Activated naive CD4-positive, alpha-beta T cell treated with anti-CD3 and anti-CD28 coated beads, Interleukin-2, amount 50 U/mL, for 24 hours (primary cell): ENCODE data around the gene SPPL3.
A peak's percentile ranks its signal among the peaks of the same experiment; 100 is the strongest.
"Not testable (repeated sequence)": the region's sequence is repeated elsewhere in the genome, so short reads cannot be mapped to it uniquely, and the experiment has no call there.

Experiments used
- H3K27ac Mint-ChIP-seq: one replicate; pipeline ENCODE4 v1.8.0; 2021; ENCODE audit warnings: mild to moderate bottlenecking, mixed read lengths
- H3K27me3 Mint-ChIP-seq: one replicate; pipeline ENCODE4 v1.8.0; 2021; ENCODE audit warnings: mixed read lengths
- H3K36me3 Mint-ChIP-seq: one replicate; pipeline ENCODE4 v1.8.0; 2021; ENCODE audit warnings: mixed read lengths
- H3K4me1 Mint-ChIP-seq: one replicate; pipeline ENCODE4 v1.8.0; 2021; ENCODE audit warnings: mixed read lengths
- H3K4me3 Mint-ChIP-seq: one replicate; pipeline ENCODE4 v1.8.0; 2021; ENCODE audit warnings: mild to moderate bottlenecking, mixed read lengths
- H3K9me3 Mint-ChIP-seq: one replicate; pipeline ENCODE4 v1.8.0; 2021; ENCODE audit warnings: mixed read lengths

The SPPL3 gene

GRCh38 chr12:120904197-120904773 is at the start of gene SPPL3:
TSS of gene SPPL3 (minus strand) at chr12:120904358. CDS start at chr12:120903867, 491 bp downstream.
- Mint-ChIP-seq H3K27me3 (no peaks in the 10 kb centered on the region), H3K4me1 (peaks cover 27% of the 10 kb centered on the region), H3K4me3 (peak within 1 kb of the TSS; percentile 99), H3K9me3 (no peaks in the 10 kb centered on the region), H3K36me3 (peaks cover under 1% of the 10 kb centered on the region), H3K27ac (peak within 1 kb of the TSS; percentile 97)

- no peaks in the 10 kb centered on the region for H3K9me3 Mint-ChIP-seq
- no peak overlapping the region for H3K27ac Mint-ChIP-seq
- no peaks in the 10 kb centered on the region for H3K27me3 Mint-ChIP-seq
- H3K4me1 Mint-ChIP-seq, result no peaks in the 10 kb centered on the region
- H3K36me3 Mint-ChIP-seq, result no peaks in the 10 kb centered on the region
- no peak overlapping the region for H3K4me3 Mint-ChIP-seq
Measured at GRCh38 chr12:120950807-120951206, 46.6 kb upstream of the SPPL3 start.

- H3K36me3 Mint-ChIP-seq, H3K9me3 Mint-ChIP-seq: not testable (repeated sequence)
Measured at GRCh38 chr12:120950260-120950799, 46.2 kb upstream of the SPPL3 start.

GRCh38 chr12:120945516-120945915 is 41.4 kb upstream of the SPPL3 start:
- not testable (repeated sequence) for H3K27me3 Mint-ChIP-seq, H3K9me3 Mint-ChIP-seq, H3K36me3 Mint-ChIP-seq, H3K4me1 Mint-ChIP-seq, H3K27ac Mint-ChIP-seq, H3K4me3 Mint-ChIP-seq

More at GRCh38 chr12:120950260-120950799, 46.2 kb upstream of the SPPL3 start:
- H3K4me1 Mint-ChIP-seq, H3K27me3 Mint-ChIP-seq, H3K27ac Mint-ChIP-seq, H3K4me3 Mint-ChIP-seq: not testable (repeated sequence)

- Mint-ChIP-seq H3K36me3 (no peaks in the 10 kb centered on the region), H3K9me3 (no peaks in the 10 kb centered on the region), H3K4me3 (no peak overlapping the region), H3K27me3 (no peaks in the 10 kb centered on the region), H3K4me1 (peaks cover 4% of the 10 kb centered on the region), H3K27ac (no peak overlapping the region)
Measured at GRCh38 chr12:120944645-120945217, 40.6 kb upstream of the SPPL3 start.

GRCh38 chr12:120943482-120943881 is 39.3 kb upstream of the SPPL3 start:
- no peak overlapping the region for H3K27ac Mint-ChIP-seq
- peaks cover 2% of the 10 kb centered on the region for H3K27me3 Mint-ChIP-seq
- H3K9me3 Mint-ChIP-seq, result no peaks in the 10 kb centered on the region
- no peak overlapping the region for H3K4me3 Mint-ChIP-seq
- no peaks in the 10 kb centered on the region for H3K36me3 Mint-ChIP-seq
- H3K4me1 Mint-ChIP-seq, result peaks cover 4% of the 10 kb centered on the region

- Mint-ChIP-seq H3K27ac (no peak overlapping the region), H3K9me3 (no peaks in the 10 kb centered on the region), H3K4me1 (peaks cover 4% of the 10 kb centered on the region), H3K27me3 (peaks cover 4% of the 10 kb centered on the region), H3K4me3 (no peak overlapping the region), H3K36me3 (no peaks in the 10 kb centered on the region)
Measured at GRCh38 chr12:120941846-120942405, 37.8 kb upstream of the SPPL3 start.

GRCh38 chr12:120941412-120941811 is 37.3 kb upstream of the SPPL3 start:
- Mint-ChIP-seq H3K4me1 (peaks cover 4% of the 10 kb centered on the region), H3K36me3 (no peaks in the 10 kb centered on the region), H3K9me3 (no peaks in the 10 kb centered on the region), H3K27me3 (peaks cover 4% of the 10 kb centered on the region), H3K27ac (no peak overlapping the region), H3K4me3 (no peak overlapping the region)

- Mint-ChIP-seq H3K27ac (no peak overlapping the region), H3K9me3 (no peaks in the 10 kb centered on the region), H3K36me3 (no peaks in the 10 kb centered on the region), H3K4me1 (peaks cover 4% of the 10 kb centered on the region), H3K4me3 (no peak overlapping the region), H3K27me3 (peaks cover 4% of the 10 kb centered on the region)
Measured at GRCh38 chr12:120940799-120941198, 36.6 kb upstream of the SPPL3 start.

- Mint-ChIP-seq H3K36me3 (no peaks in the 10 kb centered on the region), H3K4me3 (no peak overlapping the region), H3K27ac (no peak overlapping the region), H3K9me3 (no peaks in the 10 kb centered on the region), H3K4me1 (peaks cover 4% of the 10 kb centered on the region), H3K27me3 (peaks cover 4% of the 10 kb centered on the region)
Measured at GRCh38 chr12:120940006-120940405, 35.8 kb upstream of the SPPL3 start.

GRCh38 chr12:120939523-120939922 is 35.4 kb upstream of the SPPL3 start:
- peaks cover 4% of the 10 kb centered on the region for H3K27me3 Mint-ChIP-seq
- H3K4me1 Mint-ChIP-seq, result peaks cover under 1% of the 10 kb centered on the region
- no peaks in the 10 kb centered on the region for H3K9me3 Mint-ChIP-seq
- no peaks in the 10 kb centered on the region for H3K36me3 Mint-ChIP-seq
- no peak overlapping the region for H3K27ac Mint-ChIP-seq
- H3K4me3 Mint-ChIP-seq, result no peak overlapping the region

- Mint-ChIP-seq H3K27ac (peak overlapping the region; percentile 43), H3K27me3 (peaks cover 4% of the 10 kb centered on the region), H3K4me3 (no peak overlapping the region), H3K4me1 (no peaks in the 10 kb centered on the region), H3K9me3 (no peaks in the 10 kb centered on the region), H3K36me3 (no peaks in the 10 kb centered on the region)
Measured at GRCh38 chr12:120938496-120938895, 34.3 kb upstream of the SPPL3 start.

GRCh38 chr12:120936197-120936596 is 32.0 kb upstream of the SPPL3 start:
- no peaks in the 10 kb centered on the region for H3K4me1 Mint-ChIP-seq
- H3K27ac Mint-ChIP-seq, result no peak overlapping the region
- no peaks in the 10 kb centered on the region for H3K9me3 Mint-ChIP-seq
- no peak overlapping the region for H3K4me3 Mint-ChIP-seq
- H3K36me3 Mint-ChIP-seq, result no peaks in the 10 kb centered on the region
- peaks cover 4% of the 10 kb centered on the region for H3K27me3 Mint-ChIP-seq

- Mint-ChIP-seq H3K27me3 (peaks cover 3% of the 10 kb centered on the region), H3K27ac (no peak overlapping the region), H3K9me3 (no peaks in the 10 kb centered on the region), H3K4me3 (no peak overlapping the region), H3K36me3 (no peaks in the 10 kb centered on the region), H3K4me1 (no peaks in the 10 kb centered on the region)
Measured at GRCh38 chr12:120933786-120934185, 29.6 kb upstream of the SPPL3 start.

GRCh38 chr12:120932956-120933526 is 28.9 kb upstream of the SPPL3 start:
- Mint-ChIP-seq H3K27ac (no peak overlapping the region), H3K4me3 (no peak overlapping the region), H3K9me3 (no peaks in the 10 kb centered on the region), H3K4me1 (no peaks in the 10 kb centered on the region), H3K36me3 (no peaks in the 10 kb centered on the region), H3K27me3 (no peaks in the 10 kb centered on the region)

GRCh38 chr12:120932058-120932457 is 27.9 kb upstream of the SPPL3 start:
- Mint-ChIP-seq H3K9me3 (no peaks in the 10 kb centered on the region), H3K27me3 (no peaks in the 10 kb centered on the region), H3K36me3 (no peaks in the 10 kb centered on the region), H3K4me1 (no peaks in the 10 kb centered on the region), H3K4me3 (no peak overlapping the region), H3K27ac (no peak overlapping the region)
